Psoas muscle (tissue), 8 donors: ENCODE data around the gene MAP1B. TPM values are rescaled to one million over a fixed set of nuclear protein-coding genes. Genes with fewer than 3 reads are reported as not detected.

ENCODE experiments used
- ATAC-seq, 4 donors: fragments of 200-7000 bp; cut with Tn5 transposase; one replicate each; pipeline ENCODE4 v1.9.1; 2020; ENCODE audit warnings: moderate library complexity in 3 of 4, mild to moderate bottlenecking in 2 of 4
- DNase-seq, 2 donors: peaks; one replicate each; pipeline ENCODE4 v3.0.0-alpha.2; 2020
- H3K27ac ChIP-seq: fragments of 200-600 bp; one replicate; pipeline ENCODE4 v1.8.0; 2022
- H3K27me3 ChIP-seq, 3 donors: fragments of 200-600 bp in 1 of 3; one replicate each; pipeline versions ENCODE4 v1.6.1 to v1.8.0; 2013 to 2022; ENCODE audit warnings: low read length in 2 of 3, mild to moderate bottlenecking in 2 of 3, moderate library complexity in 1 of 3; ENCODE audit not compliant: insufficient read depth in 3 of 3
- H3K36me3 ChIP-seq, 2 donors: fragments of 200-600 bp in 1 of 2; one replicate each; pipeline versions ENCODE4 v1.6.1 to v1.8.0; 2013 to 2022; ENCODE audit warnings: low read depth in 1 of 2, mild to moderate bottlenecking in 1 of 2, moderate library complexity in 1 of 2; ENCODE audit not compliant: insufficient read depth in 1 of 2
- H3K4me1 ChIP-seq: fragments of 200-600 bp; one replicate; pipeline ENCODE4 v1.8.0; 2022
- H3K4me3 ChIP-seq: fragments of 200-600 bp; one replicate; pipeline ENCODE4 v1.8.0; 2022; ENCODE audit warnings: mild to moderate bottlenecking
- H3K9me3 ChIP-seq: fragments of 200-600 bp; one replicate; pipeline ENCODE4 v1.8.0; 2022
- CTCF ChIP-seq: fragments of 200-600 bp; IDR thresholded peaks from one replicate; pipeline ENCODE4 v1.8.0; 2022; ENCODE audit warnings: antibody characterized with exemption
- WGBS, 3 donors: extraction: QIAGEN DNeasy Blood & Tissue Kit; methylation state at CpG; one replicate each; pipeline versions ENCODE4 v1.1.6 to v1.1.7; 2013; 5-methylcytosine and 5-hydroxymethylcytosine counted together
- intact Hi-C, 2 donors: fragments of 100-400 bp; cut with DNase I; formaldehyde crosslinking; loops; one replicate each; pipeline versions ENCODE4 v1.11.0 to v1.14.2; 2022
- polyA plus RNA-seq, 3 donors: library from polyadenylated mRNA; stranded (reverse); fragments of 200-250 nt; gene quantifications; one replicate each; pipeline ENCODE4 v1.2.3, GENCODE V29; 2013
- total RNA-seq, 4 donors: library from RNA; stranded (reverse); fragmentation: NEBNext Ultra II Directional in 2 of 4; extraction: Animal tissue kit (Norgen Biotek cat#: 25700) in 2 of 4; gene quantifications; one replicate each; pipeline versions ENCODE4 v1.2.1 to v1.2.4, GENCODE V29; 2021 to 2023
- donor health status: healthy with polysubstance abuse.
- donor health status: DM: no; HTN: no; CAD: no; lungs with moderate emphysema.
- donor health status: Bipolar disorder and iron deficiency.
- donor health status: healthy.
- donor health status: DM: yes; HTN: yes; CAD: no.
- donor health status: DM: no; HTN: no; CAD: no.
- donor health status: DM: no; HTN: no; CAD: no.
- donor health status: DM: yes; HTN: yes; CAD: no.

MAP1B gene
- total and polyA plus RNA-seq, 7 donors, result 1.1 to 20.2 (median 8.5) TPM

- ATAC-seq (no peak), DNase-seq (no peak)
- Histone ChIP-seq H3K4me3 (no peak overlapping the region), H3K4me1 (no peaks in the 10 kb centered on the region), H3K36me3 (no peaks in the 10 kb centered on the region), H3K27me3 (peaks cover 0 to 2% (median 0%) of the 10 kb centered on the region in 3 donors), H3K27ac (no peak overlapping the region), H3K9me3 (no peaks in the 10 kb centered on the region)
- intact Hi-C loops, result no loop called here
- 71 to 81% (median 77%) methylated on average over 1 of the region's 1 CpG for WGBS, 3 donors
- no peak for TF ChIP-seq CTCF
Observed at GRCh38 chr5:72092074-72092473, 15.2 kb upstream of the MAP1B start.

- peaks cover 0 to 2% (median 0%) of the 10 kb centered on the region in 3 donors for H3K27me3 ChIP-seq
- H3K9me3 ChIP-seq, result no peaks in the 10 kb centered on the region
- intact Hi-C loops, result no loop called here
- H3K4me3 ChIP-seq, result no peak overlapping the region
- no peaks in the 10 kb centered on the region for H3K4me1 ChIP-seq
- ATAC-seq (no peak), DNase-seq (no peak)
- no peaks in the 10 kb centered on the region for H3K36me3 ChIP-seq
- TF ChIP-seq CTCF, result no peak
- no peak overlapping the region for H3K27ac ChIP-seq
Observed at GRCh38 chr5:72093217-72093616, 14.1 kb upstream of the MAP1B start.

- no peak for TF ChIP-seq CTCF
- H3K9me3 ChIP-seq, result no peaks in the 10 kb centered on the region
- H3K27me3 ChIP-seq, result peaks cover 0 to 2% (median 0%) of the 10 kb centered on the region in 3 donors
- intact Hi-C loops, result no loop called here
- WGBS, 3 donors, result 75 to 80% (median 79%) methylated on average over 3 of the region's 3 CpGs
- H3K36me3 ChIP-seq, result no peaks in the 10 kb centered on the region
- ATAC-seq (no peak), DNase-seq (no peak)
- H3K4me1 ChIP-seq, result no peaks in the 10 kb centered on the region
- no peak overlapping the region for H3K27ac ChIP-seq
- no peak overlapping the region for H3K4me3 ChIP-seq
Observed at GRCh38 chr5:72093824-72094223, 13.5 kb upstream of the MAP1B start.

- WGBS, 3 donors, result 41 to 72% (median 50%) methylated on average over 6 of the region's 6 CpGs
- no peak for ATAC-seq
- no peak overlapping the region for H3K27ac ChIP-seq
Observed at GRCh38 chr5:72096602-72097188, 10.6 kb upstream of the MAP1B start.

More at GRCh38 chr5:72096602-72097188, 10.6 kb upstream of the MAP1B start:
- no peak for TF ChIP-seq CTCF
- no peak for DNase-seq
- Histone ChIP-seq H3K27me3 (peaks cover 0 to 2% (median 0%) of the 10 kb centered on the region in 3 donors), H3K4me1 (no peaks in the 10 kb centered on the region), H3K9me3 (no peaks in the 10 kb centered on the region), H3K36me3 (no peaks in the 10 kb centered on the region), H3K4me3 (no peak overlapping the region)
- intact Hi-C loops, result no loop called here
